ENCODE measurements around the gene CLIC3.

Gene CLIC3

GRCh38 chr9:137000177-137000930, 4.0 kb upstream of the CLIC3 start:
- peak; percentile 58 to 61 for DNase-seq (ENCODE audit: low read depth in 2 of 2)
- no peak overlapping the region for H3K4me3 ChIP-seq (replicated peaks in 1 of 2; ENCODE audit: low read depth in 2 of 2, low read length in 2 of 2)
- no peak for TF ChIP-seq CTCF (IDR thresholded peaks at IDR 0.05; ENCODE audit: low read depth, low read length)

DNA sequence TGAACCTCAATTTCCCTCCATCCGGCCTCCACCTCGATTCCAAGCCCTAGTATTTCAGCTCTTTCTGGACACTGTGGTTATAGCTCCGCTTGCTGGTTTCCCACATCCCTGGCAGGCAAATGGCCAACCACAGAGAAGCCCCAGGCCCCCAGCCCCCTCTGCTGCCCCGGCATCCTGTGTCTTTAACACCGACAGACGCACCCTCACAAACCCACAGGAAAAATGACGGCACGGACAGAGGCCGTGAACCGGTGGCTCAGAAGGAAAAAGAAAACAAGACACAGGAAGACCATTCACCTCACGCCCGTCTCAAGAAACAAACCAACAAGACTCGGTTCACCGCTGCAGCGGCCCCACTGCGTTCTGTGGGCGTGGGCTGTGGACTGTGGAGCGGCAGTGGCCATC, 1.5 kb upstream of the CLIC3 start:
- no peak for DNase-seq (ENCODE audit: low read depth in 2 of 2)
- no peak overlapping the region for H3K4me3 ChIP-seq (replicated peaks in 1 of 2; ENCODE audit: low read depth in 2 of 2, low read length in 2 of 2)
- no peak for TF ChIP-seq CTCF (IDR thresholded peaks at IDR 0.05; ENCODE audit: low read depth, low read length)

- no peak for TF ChIP-seq CTCF (IDR thresholded peaks at IDR 0.05; ENCODE audit: low read depth, low read length)
- DNase-seq (ENCODE audit: low read depth in 2 of 2): no peak
- no peak overlapping the region for H3K4me3 ChIP-seq (replicated peaks in 1 of 2; ENCODE audit: low read depth in 2 of 2, low read length in 2 of 2)
Measured at GRCh38 chr9:136997371-136997770, 1.0 kb upstream of the CLIC3 start.

DNA sequence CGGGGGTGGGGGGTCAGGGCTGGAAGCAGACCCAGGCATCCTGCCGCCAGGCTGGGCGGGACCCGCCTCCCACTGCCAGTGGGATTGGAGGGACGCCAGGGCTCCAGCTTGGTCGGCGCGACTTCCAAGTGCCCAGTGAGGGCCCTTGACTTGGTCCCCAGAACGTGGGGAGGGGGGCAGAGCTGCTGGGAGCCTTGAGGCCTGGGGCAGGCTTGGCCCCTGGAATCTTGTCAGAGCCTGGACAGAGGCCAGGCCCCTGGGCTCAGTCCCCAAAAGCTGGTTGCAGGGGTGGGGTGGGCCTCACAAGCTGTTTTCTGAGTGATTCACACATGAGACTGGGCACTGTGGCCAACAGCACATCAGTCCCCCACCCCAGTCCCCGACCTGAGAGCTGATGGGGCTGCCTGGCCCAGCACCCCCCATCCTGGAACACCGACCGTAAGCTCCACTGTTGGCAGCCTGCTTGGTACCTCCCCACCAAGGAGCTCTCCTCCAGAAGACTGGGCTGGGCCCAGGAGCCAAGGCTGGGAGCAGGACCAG, 526 bp downstream of the CLIC3 start:
- no peak overlapping the region for H3K4me3 ChIP-seq (replicated peaks in 1 of 2; ENCODE audit: low read depth in 2 of 2, low read length in 2 of 2)
- DNase-seq (ENCODE audit: low read depth in 2 of 2): peak; percentile 12 to 48
- TF ChIP-seq CTCF (IDR thresholded peaks at IDR 0.05; ENCODE audit: low read depth, low read length): no peak

GRCh38 chr9:136995362-136995761, 1.0 kb downstream of the CLIC3 start:
- no peak for DNase-seq (ENCODE audit: low read depth in 2 of 2)
- no peak overlapping the region for H3K4me3 ChIP-seq (replicated peaks in 1 of 2; ENCODE audit: low read depth in 2 of 2, low read length in 2 of 2)
- TF ChIP-seq CTCF (IDR thresholded peaks at IDR 0.05; ENCODE audit: low read depth, low read length): no peak

GRCh38 chr9:136994888-136995230, 1.5 kb downstream of the CLIC3 start:
- TF ChIP-seq CTCF (IDR thresholded peaks at IDR 0.05; ENCODE audit: low read depth, low read length): no peak
- no peak for DNase-seq (ENCODE audit: low read depth in 2 of 2)
- no peak overlapping the region for H3K4me3 ChIP-seq (replicated peaks in 1 of 2; ENCODE audit: low read depth in 2 of 2, low read length in 2 of 2)

Data from cardiac fibroblast (primary cell).